ENCODE data around the gene INTS3. TPM values are rescaled to one million over a fixed set of nuclear protein-coding genes. Genes with fewer than 3 reads are reported as not detected.

The INTS3 gene
- total RNA-seq, 1 experiment from 2014 or later: 66.8 TPM

GRCh38 chr1:153783233-153784190 lies 55.7 kb downstream of the INTS3 start:
- POLR2A ChIA-PET: interaction anchor here (0.5 to 1.4 kb wide), 9 partner anchors 8 to 316 kb away, joined by 3 to 5 read pairs (median 3); partner anchors contain the start of genes CREB3L4, RPS27 and SLC27A3
- Mint-ChIP-seq H3K9me3 (peaks cover 6% of the 10 kb centered on the region), H3K27me3 (ENCODE audit: low read depth) (no peaks in the 10 kb centered on the region), H3K36me3 (peaks cover 3% of the 10 kb centered on the region), H3K4me1 (peaks cover 8% of the 10 kb centered on the region), H3K4me3 (peak overlapping the region; percentile 83), H3K27ac (peak overlapping the region; percentile 98)
- ATAC-seq: peak; percentile 94
- CTCF ChIA-PET: interaction anchor here (0.6 to 1.5 kb wide), 10 partner anchors 9 to 202 kb away, joined by 3 to 9 read pairs (median 4); partner anchors contain the start of genes DENND4B, JTB, NPR1 and RAB13
- DNase-seq (ENCODE audit: low spot score): peak; percentile 94
- no peak for TF ChIP-seq TP53 (CRISPR knock-in tag; IDR thresholded peaks at IDR 0.05)
- no peak for TF ChIP-seq CTCF (IDR thresholded peaks at IDR 0.05)
- TF ChIP-seq RELA (CRISPR knock-in tag; IDR thresholded peaks at IDR 0.05; ENCODE audit: borderline replicate concordance): no peak
- no peak for TF ChIP-seq SOX15 (CRISPR knock-in tag; IDR thresholded peaks at IDR 0.05)
- no peak for TF ChIP-seq STAT6 (CRISPR knock-in tag; conservative IDR thresholded peaks at IDR 0.05; ENCODE audit: low read depth)
- no peak for TF ChIP-seq NR1H2 (CRISPR knock-in tag; IDR thresholded peaks at IDR 0.05)
- TF ChIP-seq ZNF232 (CRISPR knock-in tag; IDR thresholded peaks at IDR 0.05): 0 out of 2 replicates have a peak, but pooled peaks have one; percentile 21
- 0 out of 2 replicates have a peak, but pooled peaks have one; percentile 34 for TF ChIP-seq SP1 (CRISPR knock-in tag; conservative IDR thresholded peaks at IDR 0.05)
- peak; percentile 29; the same call in 1 of the 2 replicates for TF ChIP-seq SMAD3 (CRISPR knock-in tag; IDR thresholded peaks at IDR 0.05; ENCODE audit: borderline replicate concordance)
- TF ChIP-seq ARID4B (CRISPR knock-in tag; IDR thresholded peaks at IDR 0.05; ENCODE audit: borderline replicate concordance): no peak
- TF ChIP-seq FOXP4 (CRISPR knock-in tag; IDR thresholded peaks at IDR 0.05): no peak; the same call in 1 of the 2 replicates
- no peak for TF ChIP-seq GTF2I (CRISPR knock-in tag; conservative IDR thresholded peaks at IDR 0.05)
- no peak for TF ChIP-seq ATF3 (CRISPR knock-in tag; conservative IDR thresholded peaks at IDR 0.05)
- no peak for TF ChIP-seq ZNF138 (CRISPR knock-in tag; conservative IDR thresholded peaks at IDR 0.05)
- no peak for TF ChIP-seq CBFB (CRISPR knock-in tag; IDR thresholded peaks at IDR 0.05; ENCODE audit: low read depth)
- TF ChIP-seq ZNF281 (CRISPR knock-in tag; IDR thresholded peaks at IDR 0.05): no peak
- no peak for TF ChIP-seq USF2 (CRISPR knock-in tag; IDR thresholded peaks at IDR 0.05)
- TF ChIP-seq HMGXB4 (CRISPR knock-in tag; IDR thresholded peaks at IDR 0.05): peak; percentile 55; the same call in 1 of the 2 replicates
